Activated T-helper 17 cell treated with anti-CD3 and anti-CD28 coated beads, Interleukin-2, amount 50 U/mL, for 72 hours (primary cell): ENCODE measurements around the gene S1PR5. TPM values are rescaled to one million over a fixed set of nuclear protein-coding genes. Genes with fewer than 3 reads are reported as not detected.
"Not testable (repeated sequence)": the region's sequence is repeated elsewhere in the genome, so short reads cannot be mapped to it uniquely, and the experiment has no call there.

Experiments used
- ATAC-seq: fragments of 150-1000 bp; cut with Tn5 transposase; replicated peaks from 2 replicates; pipeline ENCODE4 v1.10.0; 2021; ENCODE audit warnings: mild to moderate bottlenecking, moderate library complexity
- H3K27ac Mint-ChIP-seq: one replicate; pipeline ENCODE4 v1.8.0; 2022; ENCODE audit warnings: mixed read lengths
- H3K27me3 Mint-ChIP-seq: one replicate; pipeline ENCODE4 v1.8.0; 2022; ENCODE audit warnings: mixed read lengths
- H3K36me3 Mint-ChIP-seq: one replicate; pipeline ENCODE4 v1.8.0; 2022; ENCODE audit warnings: low read depth, mild to moderate bottlenecking, mixed read lengths
- H3K4me1 Mint-ChIP-seq: one replicate; pipeline ENCODE4 v1.8.0; 2022; ENCODE audit warnings: mixed read lengths
- H3K4me3 Mint-ChIP-seq: one replicate; pipeline ENCODE4 v1.8.0; 2022; ENCODE audit warnings: mild to moderate bottlenecking, mixed read lengths
- H3K9me3 Mint-ChIP-seq: one replicate; pipeline ENCODE4 v1.8.0; 2022; ENCODE audit warnings: mixed read lengths
- total RNA-seq, 2 donors: library from RNA; stranded (reverse); gene quantifications; one replicate each; pipeline ENCODE4 v1.2.3, GENCODE V29; 2022

Gene S1PR5
- total RNA-seq, 2 donors from 2014 or later, result 0.11 TPM; not detected in 1

DNA sequence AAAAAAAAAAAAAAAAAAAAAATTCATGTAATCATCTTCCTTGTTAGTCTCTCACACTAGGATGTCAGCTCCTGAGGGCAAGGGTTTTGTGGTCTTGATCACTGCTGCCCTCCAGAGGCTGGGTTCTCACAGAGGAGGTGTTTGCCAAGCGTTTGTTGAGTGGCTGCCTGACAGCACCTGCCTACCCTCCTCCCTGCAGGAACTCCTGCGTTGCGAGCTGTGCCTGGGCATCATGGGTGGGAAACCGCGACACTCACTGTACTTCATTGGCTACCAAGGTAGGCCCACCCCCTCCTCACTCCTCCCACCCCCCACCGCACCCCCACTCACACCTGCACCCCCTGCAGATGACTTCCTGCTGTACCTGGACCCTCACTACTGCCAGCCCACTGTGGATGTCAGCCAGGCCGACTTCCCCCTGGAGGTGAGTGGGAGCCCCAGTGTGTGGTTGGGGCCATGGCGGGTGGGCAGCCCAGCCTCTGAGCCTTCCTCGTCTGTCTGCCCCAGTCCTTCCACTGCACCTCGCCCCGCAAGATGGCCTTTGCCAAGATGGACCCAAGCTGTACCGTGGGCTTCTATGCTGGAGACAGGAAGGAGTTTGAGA, 34.6 kb upstream of the S1PR5 start:
- no peak overlapping the region for H3K27ac Mint-ChIP-seq
- no peaks in the 10 kb centered on the region for H3K9me3 Mint-ChIP-seq
- H3K36me3 Mint-ChIP-seq, result peaks cover 89% of the 10 kb centered on the region
- peak; percentile 22 for ATAC-seq
- H3K4me3 Mint-ChIP-seq, result no peak overlapping the region
- H3K27me3 Mint-ChIP-seq, result no peaks in the 10 kb centered on the region
- peaks cover 7% of the 10 kb centered on the region for H3K4me1 Mint-ChIP-seq

DNA sequence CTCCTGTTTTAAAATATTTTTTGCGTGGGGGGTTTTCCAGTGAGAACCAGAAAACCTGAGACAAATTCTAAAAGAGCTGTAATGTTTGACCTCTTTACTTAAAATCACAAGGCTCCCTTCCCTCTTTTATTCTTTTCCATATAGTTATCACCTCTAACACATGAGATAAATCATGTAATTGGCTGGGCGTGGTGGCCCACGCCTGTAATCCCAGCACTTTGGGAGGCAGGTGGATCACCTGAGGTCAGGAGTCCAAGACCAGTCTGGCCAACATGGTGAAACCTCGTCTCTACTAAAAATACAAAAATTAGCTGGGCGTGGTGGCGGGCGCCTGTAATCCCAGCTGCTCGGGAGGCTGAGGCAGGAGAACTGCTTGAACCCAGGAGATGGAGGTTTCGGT, 33.8 kb upstream of the S1PR5 start:
- H3K27ac Mint-ChIP-seq, ATAC-seq, H3K4me3 Mint-ChIP-seq, H3K9me3 Mint-ChIP-seq, H3K27me3 Mint-ChIP-seq, H3K4me1 Mint-ChIP-seq: not testable (repeated sequence)
- H3K36me3 Mint-ChIP-seq, result peaks cover 86% of the 10 kb centered on the region

DNA sequence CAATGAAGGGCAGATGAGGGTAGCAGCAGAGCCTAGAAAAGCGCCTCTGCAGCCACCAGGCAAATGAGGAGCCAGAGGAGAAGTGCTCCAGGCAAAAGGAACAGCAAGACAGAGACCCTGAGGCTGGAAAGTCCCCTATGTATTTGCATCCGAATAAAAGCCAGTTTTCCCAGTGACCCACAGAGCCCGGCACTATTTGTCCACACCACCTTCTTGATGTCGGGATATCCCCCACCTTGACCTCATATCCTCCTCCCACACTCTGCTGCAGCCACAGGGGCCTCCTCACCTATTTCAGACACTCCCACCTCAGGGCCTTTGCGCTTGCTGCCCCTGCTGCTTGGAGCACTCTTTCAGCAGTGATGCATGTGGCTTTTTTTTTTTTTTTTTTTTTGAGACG, 33.1 kb upstream of the S1PR5 start:
- Mint-ChIP-seq H3K4me3 (no peak overlapping the region), H3K36me3 (peaks cover 80% of the 10 kb centered on the region), H3K27me3 (no peaks in the 10 kb centered on the region), H3K9me3 (no peaks in the 10 kb centered on the region), H3K27ac (no peak overlapping the region), H3K4me1 (peaks cover 7% of the 10 kb centered on the region)
- no peak for ATAC-seq

DNA sequence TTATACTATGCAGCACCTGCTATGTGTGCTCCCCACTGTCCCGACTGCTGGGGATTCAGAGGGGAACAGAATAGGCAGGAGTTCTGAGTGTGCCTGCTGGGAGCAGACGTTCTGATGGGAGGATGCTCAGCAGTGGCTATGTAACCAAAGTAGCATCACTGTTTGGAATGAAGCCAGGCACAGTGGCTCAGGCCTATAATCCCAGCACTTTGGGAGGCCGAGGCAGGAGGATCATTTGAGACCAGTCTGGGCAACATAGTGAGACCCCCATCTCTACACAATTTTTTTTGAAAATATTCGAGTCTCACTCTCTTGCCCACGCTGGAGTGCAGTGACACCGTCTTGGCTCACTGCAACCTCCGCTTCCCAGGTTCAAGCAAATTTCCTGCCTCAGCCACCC, 32.5 kb upstream of the S1PR5 start:
- Mint-ChIP-seq H3K27ac (no peak overlapping the region), H3K4me1 (peaks cover 7% of the 10 kb centered on the region), H3K4me3 (no peak overlapping the region), H3K27me3 (no peaks in the 10 kb centered on the region), H3K36me3 (peaks cover 80% of the 10 kb centered on the region), H3K9me3 (no peaks in the 10 kb centered on the region)
- ATAC-seq, result no peak

DNA sequence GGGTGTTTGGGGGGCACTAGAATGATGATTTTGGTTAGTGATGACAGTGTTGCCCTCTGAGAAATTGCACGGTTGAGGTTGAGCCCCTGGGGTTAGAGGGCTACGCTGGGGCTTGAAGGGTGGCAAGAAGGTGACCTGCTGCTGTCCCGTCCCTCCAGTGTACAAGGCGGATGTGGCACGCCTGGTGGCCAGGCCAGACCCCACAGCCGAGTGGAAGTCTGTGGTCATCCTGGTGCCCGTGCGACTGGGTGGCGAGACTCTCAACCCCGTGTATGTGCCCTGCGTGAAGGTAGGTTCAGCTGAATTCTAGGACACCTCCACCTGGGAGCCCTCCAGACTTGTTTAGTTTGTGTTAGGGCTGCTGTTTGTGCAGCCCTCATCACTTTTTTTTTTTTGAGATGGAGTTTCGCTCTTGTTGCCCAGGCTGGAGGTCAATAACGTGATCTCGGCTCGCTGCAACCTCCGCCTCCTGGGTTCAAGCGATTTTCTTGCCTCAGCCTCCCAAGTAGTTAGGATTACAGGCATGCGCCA, 31.6 kb upstream of the S1PR5 start:
- H3K36me3 Mint-ChIP-seq, result peaks cover 75% of the 10 kb centered on the region
- H3K4me1 Mint-ChIP-seq, result no peaks in the 10 kb centered on the region
- no peaks in the 10 kb centered on the region for H3K9me3 Mint-ChIP-seq
- H3K4me3 Mint-ChIP-seq, result no peak overlapping the region
- ATAC-seq, result no peak
- H3K27ac Mint-ChIP-seq, result no peak overlapping the region
- no peaks in the 10 kb centered on the region for H3K27me3 Mint-ChIP-seq

DNA sequence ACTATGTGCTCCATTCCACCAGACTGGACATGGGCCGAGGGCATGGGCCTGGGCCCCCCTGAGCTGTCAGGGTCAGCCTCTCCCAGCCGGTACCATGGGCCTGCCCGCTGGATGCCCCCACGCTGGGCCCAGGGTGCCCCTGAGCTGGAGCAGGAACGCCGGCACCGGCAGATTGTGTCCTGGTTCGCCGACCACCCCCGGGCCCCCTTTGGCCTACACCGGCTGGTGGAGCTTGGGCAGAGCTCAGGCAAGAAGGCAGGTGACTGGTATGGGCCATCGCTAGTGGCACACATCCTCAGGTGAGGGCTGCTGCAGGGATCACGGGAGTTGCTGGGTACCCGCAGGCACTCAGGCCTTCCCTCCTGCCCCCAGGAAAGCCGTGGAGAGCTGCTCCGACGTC, 29.6 kb upstream of the S1PR5 start:
- Mint-ChIP-seq H3K27me3 (no peaks in the 10 kb centered on the region), H3K9me3 (no peaks in the 10 kb centered on the region)
- no peak for ATAC-seq

DNA sequence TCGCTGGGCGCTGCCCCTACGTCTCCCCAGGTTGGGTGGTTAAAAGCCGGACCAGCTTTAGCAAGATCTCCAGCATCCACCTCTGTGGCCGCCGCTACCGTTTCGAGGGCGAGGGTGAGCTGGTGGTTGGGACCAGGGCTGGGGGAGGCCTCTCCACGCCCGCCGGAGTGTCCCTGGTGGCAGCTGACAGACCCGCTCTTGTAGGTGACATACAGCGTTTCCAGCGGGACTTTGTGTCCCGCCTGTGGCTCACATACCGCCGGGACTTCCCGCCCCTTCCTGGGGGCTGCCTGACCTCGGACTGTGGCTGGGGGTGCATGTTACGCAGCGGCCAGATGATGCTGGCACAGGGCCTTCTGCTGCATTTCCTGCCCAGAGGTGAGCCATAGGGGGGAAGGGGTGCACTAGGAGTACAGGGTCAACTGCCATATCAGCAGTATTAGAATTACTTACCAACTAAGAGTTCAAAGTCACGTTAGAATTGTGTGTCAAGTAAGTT, 27.6 kb upstream of the S1PR5 start:
- Mint-ChIP-seq H3K4me3 (peak overlapping the region; percentile 79), H3K9me3 (no peaks in the 10 kb centered on the region), H3K36me3 (peaks cover 35% of the 10 kb centered on the region), H3K4me1 (no peaks in the 10 kb centered on the region), H3K27ac (peak overlapping the region; percentile 81), H3K27me3 (no peaks in the 10 kb centered on the region)
- ATAC-seq, result no peak

More for the DNA sequence above, 29.6 kb upstream of the S1PR5 start:
- Mint-ChIP-seq H3K27ac (no peak overlapping the region), H3K4me1 (no peaks in the 10 kb centered on the region), H3K36me3 (peaks cover 55% of the 10 kb centered on the region), H3K4me3 (no peak overlapping the region)

DNA sequence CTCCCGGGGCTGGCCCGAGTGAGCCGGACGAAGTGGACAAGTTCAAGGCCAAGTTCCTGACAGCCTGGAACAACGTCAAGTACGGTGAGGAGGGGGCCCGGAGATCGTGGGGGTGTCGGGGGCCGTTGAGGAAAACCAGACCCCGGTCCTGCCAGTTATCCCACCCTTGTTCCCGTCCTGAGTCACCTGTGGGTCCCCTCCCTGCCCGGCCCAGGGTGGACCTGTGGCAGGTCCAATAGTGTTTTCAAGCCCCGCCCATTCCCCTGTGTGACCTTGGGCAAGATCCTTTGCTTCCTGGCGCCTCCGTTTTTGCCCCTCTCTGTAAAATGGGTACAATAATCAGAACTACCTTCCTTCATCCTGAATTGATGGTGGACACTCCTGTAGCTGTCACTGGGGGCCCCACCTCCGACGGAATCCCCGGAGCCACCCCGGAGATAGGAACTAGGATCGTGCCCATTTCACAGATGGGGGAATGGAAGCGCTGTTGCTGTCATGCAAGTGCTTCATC, 27.1 kb upstream of the S1PR5 start:
- H3K4me3 Mint-ChIP-seq, result peak overlapping the region; percentile 79
- no peaks in the 10 kb centered on the region for H3K4me1 Mint-ChIP-seq
- H3K9me3 Mint-ChIP-seq, result no peaks in the 10 kb centered on the region
- no peaks in the 10 kb centered on the region for H3K27me3 Mint-ChIP-seq
- H3K36me3 Mint-ChIP-seq, result peaks cover 30% of the 10 kb centered on the region
- peak; percentile 32 for ATAC-seq
- H3K27ac Mint-ChIP-seq, result peak overlapping the region; percentile 81

DNA sequence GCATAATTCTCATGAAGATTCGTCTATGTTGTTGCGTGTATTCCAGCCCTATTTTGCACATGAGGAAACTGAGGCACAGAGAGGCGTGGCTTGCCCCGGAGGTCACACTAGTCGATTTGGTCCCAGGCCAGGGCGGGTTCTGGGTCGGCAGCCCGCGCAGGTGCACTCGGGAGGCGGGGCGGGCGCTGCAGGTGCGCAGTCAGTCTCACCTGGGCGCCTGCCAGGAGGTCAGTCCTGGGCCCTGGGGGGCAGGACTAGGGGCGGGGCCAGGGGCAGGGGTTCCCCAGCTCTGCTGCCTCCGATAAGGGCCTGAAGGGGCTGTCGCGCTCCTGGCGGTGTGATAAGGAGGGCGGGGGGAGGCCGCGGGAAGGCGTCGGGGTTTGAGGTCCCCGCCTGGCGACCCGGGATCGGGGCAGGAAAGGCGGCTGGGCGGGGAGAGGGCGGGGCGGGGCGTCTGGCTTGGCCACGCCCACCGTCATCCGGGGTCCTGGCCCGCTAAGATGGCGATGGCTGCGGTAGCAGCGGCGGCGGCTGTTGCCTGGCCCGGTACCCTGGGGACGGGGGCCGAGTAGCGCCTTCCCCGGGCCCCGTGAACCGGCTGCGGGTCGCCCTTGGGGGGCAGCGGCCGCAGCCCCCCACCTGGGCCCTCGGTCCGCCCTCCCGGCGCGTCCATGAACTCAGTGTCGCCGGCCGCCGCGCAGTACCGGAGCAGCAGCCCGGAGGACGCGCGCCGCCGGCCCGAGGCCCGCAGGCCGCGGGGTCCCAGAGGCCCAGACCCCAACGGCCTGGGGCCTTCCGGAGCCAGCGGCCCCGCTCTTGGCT, 26.4 kb upstream of the S1PR5 start, which contains the start of gene ATG4D:
Gene ATG4D, plus strand, starts transcription at position 485 of the 822 bp plus-strand sequence. Its CDS starts 187 bp downstream, at position 672.
- Mint-ChIP-seq H3K4me3 (peak within 1 kb of the TSS; percentile 79), H3K27me3 (no peaks in the 10 kb centered on the region), H3K36me3 (peaks cover 23% of the 10 kb centered on the region), H3K9me3 (no peaks in the 10 kb centered on the region), H3K4me1 (no peaks in the 10 kb centered on the region), H3K27ac (peak within 1 kb of the TSS; percentile 81)
- peak; percentile 90 for ATAC-seq

DNA sequence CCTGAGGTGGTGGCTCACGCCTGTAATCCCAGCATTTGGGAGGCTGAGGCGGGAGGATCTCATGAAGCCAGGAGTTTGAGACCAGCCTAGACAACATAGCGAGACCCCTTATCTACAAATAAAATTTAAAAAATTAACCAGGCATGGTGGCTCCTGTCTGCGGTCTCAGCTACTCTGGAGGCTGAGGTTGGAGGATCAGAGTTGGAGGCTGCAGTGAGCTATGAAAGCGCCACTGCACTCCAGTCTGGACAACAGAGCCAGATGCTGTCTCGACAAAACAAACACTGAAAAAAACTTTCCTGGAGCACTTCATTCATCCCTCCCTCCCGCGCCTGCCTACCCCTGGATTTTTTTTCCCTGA, 25.8 kb upstream of the S1PR5 start:
- Mint-ChIP-seq H3K4me3 (peak overlapping the region; percentile 73), H3K27ac (peak overlapping the region; percentile 52), H3K9me3 (no peaks in the 10 kb centered on the region), H3K4me1 (no peaks in the 10 kb centered on the region), H3K36me3 (peaks cover 17% of the 10 kb centered on the region), H3K27me3 (peaks cover 2% of the 10 kb centered on the region)
- no peak for ATAC-seq

DNA sequence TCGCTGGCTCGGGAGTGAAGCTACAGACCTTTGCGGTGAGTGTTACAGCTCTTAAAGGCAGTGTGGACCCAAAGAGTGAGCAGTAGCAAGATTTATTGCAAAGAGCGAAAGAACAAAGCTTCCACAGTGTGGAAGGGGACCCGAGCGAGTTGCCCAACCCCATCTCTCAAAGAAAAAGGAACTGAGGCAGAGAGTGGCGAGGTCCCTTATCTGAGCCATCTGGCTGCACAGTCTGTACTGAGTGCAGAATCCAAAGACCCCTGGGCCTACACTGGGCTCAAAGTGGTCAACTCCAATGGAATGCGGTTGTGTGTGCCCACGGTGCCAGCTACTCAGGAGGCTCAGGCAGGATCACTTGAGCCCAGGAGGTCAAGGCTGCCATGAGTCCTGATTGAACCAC, 21.8 kb upstream of the S1PR5 start:
- ATAC-seq, H3K9me3 Mint-ChIP-seq, H3K36me3 Mint-ChIP-seq, H3K27me3 Mint-ChIP-seq, H3K4me1 Mint-ChIP-seq, H3K4me3 Mint-ChIP-seq, H3K27ac Mint-ChIP-seq: not testable (repeated sequence)

DNA sequence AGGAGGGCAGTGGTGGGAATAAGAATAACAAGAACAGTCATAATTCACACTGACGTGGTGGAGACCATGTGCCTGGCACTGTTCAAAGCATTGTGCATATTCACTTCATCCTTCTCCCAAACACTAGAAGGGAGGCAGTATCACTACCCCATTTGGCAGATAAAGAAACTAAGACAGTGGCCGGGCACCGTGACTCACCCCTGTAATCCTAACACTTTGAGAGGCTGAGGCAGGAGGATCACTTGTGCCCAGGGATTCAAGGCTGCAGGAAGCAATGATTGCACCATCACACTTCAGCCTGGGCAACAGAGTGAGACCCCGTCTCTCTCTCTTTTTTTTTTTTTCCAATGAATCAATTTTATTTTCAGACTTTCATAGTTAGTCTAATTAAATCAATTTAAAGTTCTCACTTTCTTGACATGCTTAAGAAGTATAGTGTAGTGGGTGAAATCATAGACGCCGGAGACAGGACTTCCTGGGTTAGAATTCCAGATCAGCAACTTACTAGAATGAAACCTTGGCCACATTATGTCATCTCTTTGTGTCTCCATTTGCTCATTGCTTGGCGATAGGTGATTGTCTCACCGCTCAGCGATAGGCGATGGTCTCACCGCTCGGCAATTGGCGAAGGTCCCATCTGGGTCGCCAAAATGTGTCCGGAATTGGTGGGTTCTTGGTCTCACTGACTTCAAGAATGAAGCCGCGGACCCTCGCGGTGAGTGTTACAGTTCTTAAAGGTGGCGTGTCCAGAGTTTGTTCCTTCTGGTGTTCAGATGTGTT, 21.1 kb upstream of the S1PR5 start:
- H3K4me1 Mint-ChIP-seq, result no peaks in the 10 kb centered on the region
- ATAC-seq, result no peak
- no peaks in the 10 kb centered on the region for H3K36me3 Mint-ChIP-seq
- H3K4me3 Mint-ChIP-seq, result no peak overlapping the region
- peaks cover 8% of the 10 kb centered on the region for H3K27me3 Mint-ChIP-seq
- H3K9me3 Mint-ChIP-seq, result no peaks in the 10 kb centered on the region
- H3K27ac Mint-ChIP-seq, result no peak overlapping the region

DNA sequence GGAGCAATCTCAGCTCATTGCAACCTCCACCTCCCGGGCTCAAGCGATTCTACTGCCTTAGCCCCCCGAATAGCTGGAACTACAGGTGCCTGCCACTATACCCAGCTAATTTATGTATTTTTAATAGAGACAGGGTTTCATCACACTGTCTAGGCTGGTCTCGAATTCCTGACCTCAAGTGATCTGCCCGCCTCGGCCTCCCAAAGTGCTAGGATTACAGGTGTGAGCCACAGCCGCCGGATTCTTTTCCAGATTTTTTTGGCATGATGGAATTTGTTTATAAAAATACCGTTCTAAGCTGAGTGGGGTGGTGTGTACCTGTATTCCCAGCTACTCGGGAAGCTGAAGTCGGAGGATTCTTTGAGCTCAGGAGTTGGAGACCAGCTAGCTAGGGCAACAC, 20.4 kb upstream of the S1PR5 start:
- Mint-ChIP-seq H3K27ac (no peak overlapping the region), H3K9me3 (no peaks in the 10 kb centered on the region), H3K4me1 (no peaks in the 10 kb centered on the region), H3K27me3 (peaks cover 8% of the 10 kb centered on the region), H3K4me3 (no peak overlapping the region), H3K36me3 (no peaks in the 10 kb centered on the region)
- ATAC-seq, result no peak

DNA sequence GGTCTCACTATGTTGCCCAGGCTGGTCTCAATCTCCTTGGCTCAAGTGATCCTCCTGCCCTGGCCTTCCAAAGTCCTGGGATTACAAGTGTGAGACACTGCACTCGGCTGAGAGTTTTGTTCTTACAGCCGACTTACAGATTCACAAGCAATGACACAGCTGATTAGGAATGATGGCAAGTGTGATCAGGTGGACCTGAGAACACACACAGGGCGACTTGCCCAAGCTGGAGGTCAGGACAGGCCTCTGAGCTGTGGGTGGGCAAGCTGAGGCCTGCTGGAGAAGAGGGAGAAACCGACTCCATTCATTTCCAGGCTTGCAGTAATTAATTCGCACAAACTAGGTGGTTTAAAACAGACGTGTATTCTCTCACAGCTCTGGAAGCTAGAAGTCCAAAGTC, 18.4 kb upstream of the S1PR5 start:
- ATAC-seq, result no peak
- Mint-ChIP-seq H3K4me3 (no peak overlapping the region), H3K27ac (no peak overlapping the region), H3K4me1 (no peaks in the 10 kb centered on the region), H3K36me3 (no peaks in the 10 kb centered on the region), H3K27me3 (peaks cover 8% of the 10 kb centered on the region), H3K9me3 (no peaks in the 10 kb centered on the region)
